HG03135 (cell line): ENCODE data around the gene PATE3.

Experiments used
- ATAC-seq: cut with Tn5 transposase; IDR thresholded peaks from one replicate; pipeline ENCODE4 v1.9.1; 2021; ENCODE audit warnings: mild to moderate bottlenecking, moderate library complexity; ENCODE audit not compliant: unreplicated experiment

Gene PATE3

GRCh38 chr11:125787827-125788226, at the start of gene PATE3:
Gene PATE3 (plus strand): TSS chr11:125788127. CDS start chr11:125788152, 25 bp downstream.
- ATAC-seq: no peak

- no peak for ATAC-seq
Observed at GRCh38 chr11:125740617-125741016, 47.3 kb upstream of the PATE3 start.

- no peak for ATAC-seq
Observed at GRCh38 chr11:125743681-125744080, 44.2 kb upstream of the PATE3 start.

GRCh38 chr11:125745979-125746378, 41.9 kb upstream of the PATE3 start, which contains the start of gene PATE1:
Gene PATE1 (plus strand): TSS chr11:125746279. CDS start chr11:125746305, 26 bp downstream.
- ATAC-seq: no peak

GRCh38 chr11:125750629-125751028, 37.3 kb upstream of the PATE3 start:
- no peak for ATAC-seq

- no peak for ATAC-seq
Observed at GRCh38 chr11:125756050-125756449, 31.9 kb upstream of the PATE3 start.

GRCh38 chr11:125762445-125762844, 25.5 kb upstream of the PATE3 start:
- no peak for ATAC-seq

GRCh38 chr11:125763483-125763882, 24.4 kb upstream of the PATE3 start:
- no peak for ATAC-seq

- no peak for ATAC-seq
Observed at GRCh38 chr11:125766251-125766650, 21.7 kb upstream of the PATE3 start.

- no peak for ATAC-seq
Observed at GRCh38 chr11:125768336-125769046, 19.4 kb upstream of the PATE3 start.

- no peak for ATAC-seq
Observed at GRCh38 chr11:125770583-125770982, 17.3 kb upstream of the PATE3 start.

GRCh38 chr11:125772834-125773505, 15.0 kb upstream of the PATE3 start:
- ATAC-seq: no peak

- no peak for ATAC-seq
Observed at GRCh38 chr11:125773516-125773915, 14.4 kb upstream of the PATE3 start.

- no peak for ATAC-seq
Observed at GRCh38 chr11:125777309-125777708, 10.6 kb upstream of the PATE3 start.

- no peak for ATAC-seq
Observed at GRCh38 chr11:125778728-125779127, 9.2 kb upstream of the PATE3 start, which contains the start of gene PATE2. Gene PATE2 (minus strand): TSS chr11:125778828. CDS start chr11:125778773, 55 bp downstream.

- ATAC-seq: no peak
Observed at GRCh38 chr11:125784678-125785077, 3.2 kb upstream of the PATE3 start.

GRCh38 chr11:125790825-125791224, 2.9 kb downstream of the PATE3 start:
- no peak for ATAC-seq

GRCh38 chr11:125797641-125798040, 9.7 kb downstream of the PATE3 start:
- ATAC-seq: no peak

GRCh38 chr11:125799808-125800207, 11.9 kb downstream of the PATE3 start:
- ATAC-seq: no peak

GRCh38 chr11:125802387-125802786, 14.5 kb downstream of the PATE3 start:
- no peak for ATAC-seq

GRCh38 chr11:125807909-125808308, 20.0 kb downstream of the PATE3 start:
- no peak for ATAC-seq

GRCh38 chr11:125833016-125833415, 45.1 kb downstream of the PATE3 start, which contains the start of gene PATE4:
Gene PATE4 (plus strand): TSS chr11:125833316. CDS start chr11:125833360, 44 bp downstream.
- ATAC-seq: no peak
